Renal cortex interstitium (tissue), 11 donors: ENCODE measurements around the gene SPNS3. TPM values are rescaled to one million over a fixed set of nuclear protein-coding genes. Genes with fewer than 3 reads are reported as not detected.

Source experiments
- DNase-seq, 11 donors: peaks; one replicate each; pipeline ENCODE4 v3.0.0-alpha.2; 2013; ENCODE audit warnings: low read depth in 9 of 11, low spot score in 4 of 11; ENCODE audit errors: extremely low read depth in 1 of 11
- polyA plus RNA-seq, 3 donors: library from polyadenylated mRNA; unstranded; fragments of 120-200 nt; gene quantifications; one replicate each; pipeline ENCODE4 v1.2.1, GENCODE V29; 2013; ENCODE audit not compliant: insufficient read length in 3 of 3

The SPNS3 gene
- polyA plus RNA-seq, 3 donors, result 1.9 to 5.2 (median 2.6) TPM

DNA sequence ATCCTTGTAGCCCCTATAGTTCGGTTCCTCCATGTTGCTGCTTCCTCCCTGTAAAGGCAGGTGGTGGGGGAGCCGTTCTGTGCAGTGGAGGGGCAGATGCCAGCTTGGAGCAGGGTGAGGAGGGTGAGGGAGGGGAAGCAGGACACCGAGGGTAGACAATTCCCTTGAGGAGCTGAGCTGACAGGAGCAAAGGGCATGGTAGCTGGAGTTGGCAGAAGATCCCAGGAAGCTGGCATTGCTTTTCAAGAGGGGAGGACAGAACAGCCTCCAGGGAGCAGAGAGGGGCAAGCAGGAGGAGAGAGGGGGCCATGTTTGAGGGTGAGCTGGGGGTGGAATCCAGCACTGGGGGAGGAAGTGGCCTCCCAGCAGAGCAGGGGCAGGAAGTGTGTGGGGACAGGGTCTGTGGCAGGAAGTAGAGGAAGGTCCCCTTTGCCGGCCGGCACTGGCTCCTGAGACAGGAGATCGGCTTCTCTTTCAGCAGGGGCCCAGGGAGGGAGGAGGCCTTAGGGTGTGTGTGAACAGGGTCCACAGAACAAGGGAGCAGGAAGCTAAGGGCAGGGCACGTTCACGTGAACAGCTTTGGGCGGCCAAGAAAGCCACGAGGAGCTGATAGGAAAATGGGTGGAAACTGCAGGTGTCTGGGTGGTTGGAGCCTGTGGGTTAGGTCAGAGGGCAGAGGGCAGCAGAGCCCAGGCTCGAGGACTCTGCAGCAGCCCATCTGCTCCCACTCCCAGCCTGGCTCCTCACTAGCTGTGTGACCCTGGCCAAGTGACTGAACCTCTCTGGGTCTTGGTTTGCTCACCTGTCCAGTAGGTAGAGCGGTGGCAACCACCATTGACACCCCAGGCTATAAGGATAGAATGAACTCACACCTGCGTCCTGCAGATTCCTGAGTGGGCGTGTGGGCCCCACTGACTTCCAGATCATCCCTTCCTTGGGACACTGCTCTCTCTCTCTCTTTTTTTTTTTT lies 47.5 kb downstream of the SPNS3 start:
- DNase-seq, result no peak

DNA sequence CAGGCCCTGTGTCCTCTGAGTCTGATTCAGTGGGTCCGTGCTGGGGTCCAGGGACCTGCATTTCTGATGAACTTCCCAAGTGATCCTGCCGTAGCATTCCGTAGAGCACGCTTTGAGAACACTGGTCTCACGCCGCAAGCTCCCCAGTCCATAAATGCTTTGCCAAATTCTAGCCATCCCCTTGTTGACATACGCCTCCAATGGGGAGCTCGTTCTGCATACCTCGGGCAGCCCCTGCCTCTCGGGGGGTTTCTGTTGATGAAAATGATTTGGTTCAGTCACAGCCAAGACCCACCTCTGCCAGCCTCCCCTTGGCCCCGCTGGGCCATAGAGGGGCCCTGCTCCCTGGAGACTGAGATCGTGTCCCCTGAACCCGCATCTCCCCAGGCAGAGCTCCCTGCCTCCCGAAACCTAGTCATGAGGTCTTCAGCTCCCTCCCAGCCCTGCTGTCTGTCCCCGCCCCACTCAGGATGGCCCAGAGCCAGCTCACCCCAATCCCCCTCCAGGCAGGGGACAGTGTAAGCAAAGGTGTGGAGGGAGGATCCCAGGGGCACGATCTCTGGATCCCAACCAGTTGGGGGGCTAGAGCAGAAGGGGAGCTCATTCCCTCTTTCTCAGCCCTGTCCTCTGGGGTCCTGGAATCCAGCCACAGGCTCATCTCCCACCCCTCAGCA lies 48.7 kb downstream of the SPNS3 start:
- DNase-seq, result no peak

DNA sequence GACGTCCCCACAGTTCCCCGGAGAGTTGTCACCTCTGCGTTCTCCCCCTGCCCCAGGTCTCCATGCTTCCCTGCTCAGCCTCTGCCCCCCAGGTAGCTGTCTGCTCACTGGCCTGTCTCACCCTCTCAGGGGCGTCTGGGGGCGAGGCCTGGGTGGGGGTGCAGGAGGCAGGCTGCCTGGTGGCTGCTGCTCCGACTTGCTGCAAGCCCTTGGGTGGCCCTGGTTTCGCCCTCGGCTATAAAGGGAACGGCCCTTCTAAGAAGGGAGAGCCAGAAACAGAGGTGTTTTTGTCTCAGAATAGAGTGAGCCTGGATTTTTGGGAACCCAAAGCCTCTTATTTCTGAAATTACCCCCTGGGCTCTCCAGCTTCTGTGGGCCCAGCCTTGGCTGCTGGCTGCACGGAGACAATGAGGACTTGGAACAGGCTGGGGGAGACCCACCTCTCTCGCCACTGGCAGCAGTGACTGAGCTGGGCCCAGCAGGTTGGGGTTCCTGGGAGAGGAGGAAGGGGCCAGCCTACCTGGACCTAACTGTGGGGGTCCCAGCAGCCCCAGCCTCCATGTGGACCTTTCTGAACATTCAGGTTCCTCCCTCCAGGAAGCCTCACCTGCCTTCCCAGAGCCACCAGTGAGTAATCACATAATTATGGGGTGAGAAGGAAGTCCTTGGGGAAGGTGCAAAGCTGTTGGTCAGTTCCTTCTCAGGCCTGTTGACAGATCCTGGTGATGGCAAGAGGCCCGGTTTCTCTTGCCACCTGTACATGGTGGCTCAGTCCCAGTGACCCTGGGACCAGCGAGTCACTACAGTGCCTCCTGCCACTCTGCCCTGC lies 49.5 kb downstream of the SPNS3 start:
- no peak for DNase-seq

DNA sequence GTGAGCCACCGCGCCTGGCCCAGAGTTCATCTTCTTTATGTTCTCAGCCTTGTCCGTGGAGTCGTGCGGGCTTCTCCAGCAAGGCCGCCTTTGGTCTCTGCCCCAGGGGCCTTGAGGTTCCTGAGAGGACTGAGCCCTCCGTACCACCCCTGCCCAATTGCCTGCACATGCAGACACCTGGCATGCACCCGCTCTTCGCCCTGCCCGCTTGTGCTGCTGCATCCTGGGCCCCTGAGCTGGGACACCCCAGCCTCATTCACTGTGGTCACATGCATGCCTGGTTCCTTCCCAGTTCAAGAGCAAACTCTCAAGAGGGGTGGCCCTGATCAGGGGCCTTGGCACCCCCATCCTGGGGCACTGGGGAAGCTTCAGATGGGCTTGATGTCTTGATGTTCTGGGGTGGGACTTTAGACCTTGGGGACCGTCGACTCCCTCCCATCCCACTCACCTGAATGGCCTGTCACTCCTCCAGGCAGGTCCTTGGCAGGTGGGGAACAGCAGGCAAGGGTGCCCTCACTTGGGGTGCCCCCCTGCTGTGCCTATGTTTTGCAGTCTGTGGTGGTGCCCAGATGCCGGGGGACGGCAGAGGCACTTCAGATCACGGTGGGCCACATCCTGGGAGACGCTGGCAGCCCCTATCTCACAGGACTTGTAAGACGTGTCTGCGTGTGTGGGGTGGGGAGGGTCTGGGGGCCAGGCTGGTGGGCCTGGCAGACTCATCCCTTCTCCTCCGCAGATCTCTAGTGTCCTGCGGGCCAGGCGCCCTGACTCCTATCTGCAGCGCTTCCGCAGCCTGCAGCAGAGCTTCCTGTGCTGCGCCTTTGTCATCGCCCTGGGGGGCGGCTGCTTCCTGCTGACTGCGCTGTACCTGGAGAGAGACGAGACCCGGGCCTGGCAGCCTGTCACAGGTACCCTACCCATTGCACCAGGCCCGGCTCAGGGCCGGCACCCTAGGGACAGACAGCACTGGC lies 52.2 kb downstream of the SPNS3 start:
- no peak for DNase-seq

DNA sequence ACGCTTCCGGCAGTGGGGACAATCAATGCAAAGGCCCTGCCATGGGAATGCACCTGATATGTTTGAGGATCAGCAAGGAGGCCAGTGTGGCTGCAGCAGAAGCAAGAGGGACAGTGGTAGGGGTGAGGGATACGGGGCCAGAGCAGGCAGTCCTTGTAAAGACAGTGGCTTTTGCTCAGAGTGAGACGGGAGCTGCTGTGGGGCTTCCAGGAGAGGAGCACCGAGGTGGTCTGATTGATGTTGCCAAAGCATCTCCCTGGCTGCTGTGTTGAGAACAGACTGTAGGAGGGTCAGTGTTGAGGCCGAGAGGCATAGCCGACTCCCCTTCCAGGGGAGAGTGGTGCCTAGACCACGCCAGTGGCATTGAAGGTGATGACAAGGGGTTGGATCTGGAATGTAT lies 53.6 kb downstream of the SPNS3 start:
- no peak for DNase-seq

DNA sequence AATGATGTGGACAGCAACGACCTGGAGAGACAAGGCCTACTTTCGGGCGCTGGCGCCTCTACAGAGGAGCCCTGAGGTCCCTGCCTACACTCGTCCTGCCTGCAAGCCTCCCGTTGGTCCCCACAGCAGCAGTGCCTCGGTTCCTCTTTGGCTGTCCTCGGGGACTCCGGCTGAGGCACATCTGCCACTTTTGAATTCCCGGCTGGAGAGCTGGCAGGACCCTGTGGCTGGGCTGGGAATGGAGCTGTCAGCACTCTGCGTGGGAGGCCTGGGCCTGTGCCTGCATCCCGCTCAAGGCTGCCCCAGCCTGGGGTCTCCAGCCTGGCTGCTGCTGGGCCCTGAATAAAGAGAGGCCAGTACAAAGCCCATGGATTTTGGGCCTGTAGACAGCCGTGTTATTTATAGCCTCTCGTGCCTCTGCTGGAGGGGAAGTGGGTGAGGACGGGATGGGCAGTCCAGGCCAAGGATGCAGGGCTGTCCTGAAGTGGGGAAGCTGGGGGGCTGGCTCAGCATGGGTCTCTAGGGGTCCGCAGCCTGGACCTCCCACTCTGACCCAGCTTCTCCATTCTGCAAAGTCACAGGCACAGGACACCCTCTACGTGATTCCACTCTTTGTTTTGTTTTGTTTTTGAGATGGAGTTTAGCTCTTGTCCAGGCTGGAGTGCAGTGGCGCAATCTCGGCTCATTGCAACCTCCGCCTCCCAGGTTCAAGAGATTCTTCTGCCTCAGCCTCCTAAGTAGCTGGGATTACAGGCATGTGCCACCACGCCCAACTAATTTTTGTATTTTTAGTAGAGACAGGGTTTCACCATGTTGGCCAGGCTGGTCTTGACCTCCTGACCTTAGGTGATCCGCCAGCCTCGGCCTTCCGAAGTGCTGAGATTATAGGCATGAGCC lies 54.3 kb downstream of the SPNS3 start:
- DNase-seq, result no peak

DNA sequence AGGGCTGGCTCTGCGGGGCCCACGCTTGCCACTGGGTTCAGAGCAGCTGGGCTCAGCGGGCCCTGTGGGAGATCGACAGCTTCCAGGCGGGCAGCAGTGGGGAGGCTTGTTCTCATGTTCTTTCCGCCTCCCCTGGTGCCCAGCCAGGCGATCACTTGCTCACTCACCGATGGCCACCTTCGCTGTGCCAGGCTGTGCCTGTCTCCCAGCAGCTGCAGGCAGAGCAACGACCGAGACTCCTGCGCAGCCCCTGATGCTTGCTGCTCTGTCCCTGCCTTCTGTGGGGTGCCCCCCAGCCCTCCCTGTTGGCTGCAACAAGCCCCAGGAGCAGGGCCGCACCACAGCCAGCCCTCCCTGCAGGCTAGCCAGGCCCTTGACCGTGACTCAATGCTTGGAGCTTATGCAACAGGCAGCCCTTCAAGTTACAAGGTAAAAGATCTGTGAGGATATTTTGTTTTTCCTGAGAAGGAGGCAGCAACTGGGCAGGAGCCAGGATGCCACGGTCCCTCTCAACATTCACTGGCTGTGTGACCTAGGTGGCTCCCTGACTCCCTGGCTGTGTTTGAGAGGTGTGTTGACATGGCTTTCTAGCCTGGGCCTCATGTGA lies 55.4 kb downstream of the SPNS3 start:
- no peak for DNase-seq

DNA sequence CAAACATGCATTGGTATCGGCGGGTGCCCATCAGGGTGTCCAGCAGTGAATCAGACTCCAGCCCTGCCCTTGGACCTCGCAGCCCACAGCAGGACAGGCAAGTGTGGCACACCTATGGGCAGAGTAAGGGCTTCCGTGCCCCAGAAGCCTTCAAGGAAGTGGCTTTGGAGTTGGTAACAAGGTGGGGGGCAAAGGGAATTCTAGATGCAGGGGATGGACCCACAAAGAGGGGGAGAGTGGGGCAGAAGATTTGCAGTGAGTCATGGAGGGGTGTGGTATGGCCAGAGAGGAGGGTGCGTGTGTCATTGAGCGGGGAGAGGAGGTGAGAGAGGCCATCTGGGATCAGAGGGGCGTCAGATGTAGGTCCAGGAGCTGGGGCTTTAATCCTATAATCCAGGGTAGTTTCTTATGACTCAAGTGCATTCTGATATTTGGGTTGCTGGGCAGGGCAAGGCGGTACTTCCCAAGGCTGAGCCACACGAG lies 56.4 kb downstream of the SPNS3 start:
- DNase-seq, result no peak

DNA sequence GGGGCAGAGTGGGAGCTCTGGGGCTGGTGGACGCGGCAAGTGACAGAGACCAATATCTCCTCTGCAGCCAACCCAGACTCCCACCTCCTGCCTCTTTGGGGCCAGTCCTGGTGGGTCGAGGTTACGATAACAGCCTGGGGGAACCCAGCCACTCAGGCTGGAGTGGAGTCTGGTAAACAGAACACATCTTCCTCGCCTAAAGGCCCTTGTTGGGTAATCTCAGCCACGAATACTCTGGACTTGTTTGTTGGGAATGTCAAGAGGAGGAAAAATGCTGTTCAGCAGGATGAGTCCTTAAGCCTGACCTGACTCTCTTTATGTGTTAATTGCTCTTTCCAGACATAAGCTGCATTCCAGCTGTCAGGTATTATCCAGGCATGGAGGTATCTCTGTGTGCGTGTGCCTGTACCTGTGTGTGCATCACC lies 56.9 kb downstream of the SPNS3 start:
- no peak for DNase-seq

DNA sequence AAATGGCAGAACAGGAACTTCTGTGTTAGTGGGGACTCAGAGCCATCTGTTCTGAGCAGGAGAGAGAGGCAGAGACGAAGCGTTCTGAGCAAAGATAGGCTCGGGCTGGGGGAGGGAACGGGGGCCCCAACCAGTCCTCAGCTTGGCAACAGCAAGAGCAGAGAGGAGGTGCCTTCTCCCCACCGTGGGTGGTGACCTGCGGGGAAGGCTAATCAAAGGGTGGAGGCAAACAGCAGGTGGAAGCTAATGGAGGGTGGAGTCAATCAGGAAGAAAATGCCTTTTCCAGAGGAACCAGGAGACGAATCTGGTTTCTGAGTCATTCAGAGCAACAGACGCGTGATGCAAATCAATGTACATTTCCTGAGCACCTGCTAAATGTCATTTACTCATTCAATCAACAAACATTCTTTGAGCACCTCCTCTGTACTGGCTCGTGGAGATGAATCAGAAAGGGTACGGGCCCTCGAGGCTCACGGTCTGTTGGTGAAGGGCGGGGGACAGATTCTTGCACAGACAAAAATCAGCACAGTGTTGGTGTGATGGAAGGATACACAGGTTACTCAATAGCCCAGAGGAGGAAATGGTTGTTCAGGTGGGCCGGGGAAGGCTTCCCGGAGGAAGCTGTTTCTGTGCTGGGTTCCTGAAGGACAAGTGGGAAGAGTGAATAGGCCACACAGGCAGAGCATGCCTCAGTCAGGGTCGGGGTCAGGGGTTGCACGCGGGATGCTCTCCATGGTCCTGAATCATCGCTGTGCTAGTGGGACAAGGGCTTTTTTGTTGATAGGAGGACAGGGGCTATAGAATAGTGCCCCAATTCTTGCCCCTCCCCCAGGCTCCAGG lies 59.2 kb downstream of the SPNS3 start:
- peak in 4 of 11 donors; percentile 67 to 82 (median 76) for DNase-seq

DNA sequence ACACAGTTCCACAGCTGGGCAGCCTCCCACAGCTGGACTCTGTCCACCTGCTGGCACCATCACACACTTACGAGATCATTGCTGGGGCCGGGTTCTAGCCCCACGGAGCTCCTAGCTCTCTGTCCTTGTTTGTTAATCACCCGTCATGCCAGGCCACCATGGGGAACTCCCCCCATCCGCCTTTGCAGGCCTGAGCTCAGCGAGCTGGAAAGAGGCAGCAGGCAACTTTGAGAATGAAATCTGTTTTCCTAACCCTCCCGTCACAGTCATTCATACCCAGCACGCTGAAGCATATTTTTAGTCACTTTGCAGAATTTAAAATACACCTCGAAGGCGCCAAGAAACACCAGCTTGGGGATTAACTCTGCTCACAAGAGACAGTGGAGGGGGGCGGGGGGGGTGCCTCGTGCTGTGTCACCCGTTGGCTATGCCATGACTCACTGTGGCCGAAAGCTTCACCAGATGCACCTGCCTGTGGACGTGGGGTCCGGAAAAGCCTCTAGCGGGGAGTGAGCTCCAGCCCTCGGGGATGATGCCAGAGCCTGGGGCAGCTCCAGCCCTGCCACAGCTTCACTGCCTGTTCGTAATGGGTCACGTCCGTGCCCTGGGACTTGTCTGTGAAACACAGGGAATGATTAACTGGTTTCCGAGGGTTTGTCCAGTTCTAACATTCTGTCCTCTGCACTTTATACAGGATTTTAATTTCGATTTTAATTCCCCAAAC lies 63.5 kb downstream of the SPNS3 start:
- no peak for DNase-seq

DNA sequence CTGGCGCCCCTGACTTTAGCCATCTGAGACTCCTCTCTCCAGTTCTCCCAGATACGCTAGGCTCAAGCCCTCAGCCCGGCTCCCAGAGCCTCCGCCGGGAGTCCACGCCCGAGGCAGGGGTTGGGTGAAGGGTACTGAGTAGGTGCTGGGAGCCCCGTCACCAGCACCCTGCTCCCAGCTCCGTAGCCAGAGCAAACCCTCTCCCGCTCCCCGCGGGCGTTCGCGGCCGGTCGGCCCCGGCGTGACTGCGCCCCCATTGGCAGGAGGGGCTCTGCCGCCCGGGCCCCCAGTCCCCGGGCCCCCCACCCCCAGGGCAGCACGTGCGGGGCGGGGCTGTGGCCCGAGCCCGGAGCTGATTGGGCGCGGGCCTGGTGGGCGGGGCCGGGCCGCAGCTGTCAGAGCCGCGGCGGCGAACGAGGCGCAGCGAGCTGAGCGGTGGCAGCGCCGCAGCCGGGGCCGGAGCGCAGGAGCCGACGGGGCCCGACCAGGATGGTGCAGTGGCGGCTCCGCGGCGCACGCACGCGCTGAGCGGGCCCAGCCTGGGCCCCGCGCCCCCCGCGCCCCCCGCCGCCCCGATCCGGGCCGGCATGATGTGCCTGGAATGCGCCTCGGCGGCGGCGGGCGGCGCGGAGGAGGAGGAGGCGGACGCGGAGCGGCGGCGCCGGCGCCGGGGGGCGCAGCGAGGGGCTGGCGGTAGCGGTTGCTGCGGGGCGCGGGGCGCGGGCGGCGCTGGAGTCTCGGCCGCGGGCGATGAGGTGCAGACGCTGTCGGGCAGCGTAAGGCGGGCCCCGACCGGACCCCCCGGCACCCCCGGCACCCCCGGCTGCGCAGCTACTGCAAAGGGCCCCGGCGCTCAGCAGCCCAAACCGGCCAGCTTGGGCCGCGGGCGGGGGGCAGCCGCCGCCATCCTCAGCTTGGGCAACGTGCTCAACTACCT lies 65.0 kb downstream of the SPNS3 start, which contains the start of gene SPNS2:
TSS of gene SPNS2 (plus strand) at position 421 of the 937 bp plus-strand sequence. CDS start at position 588, 167 bp downstream.
- peak in 1 of 11 donors; percentile 52 for DNase-seq

DNA sequence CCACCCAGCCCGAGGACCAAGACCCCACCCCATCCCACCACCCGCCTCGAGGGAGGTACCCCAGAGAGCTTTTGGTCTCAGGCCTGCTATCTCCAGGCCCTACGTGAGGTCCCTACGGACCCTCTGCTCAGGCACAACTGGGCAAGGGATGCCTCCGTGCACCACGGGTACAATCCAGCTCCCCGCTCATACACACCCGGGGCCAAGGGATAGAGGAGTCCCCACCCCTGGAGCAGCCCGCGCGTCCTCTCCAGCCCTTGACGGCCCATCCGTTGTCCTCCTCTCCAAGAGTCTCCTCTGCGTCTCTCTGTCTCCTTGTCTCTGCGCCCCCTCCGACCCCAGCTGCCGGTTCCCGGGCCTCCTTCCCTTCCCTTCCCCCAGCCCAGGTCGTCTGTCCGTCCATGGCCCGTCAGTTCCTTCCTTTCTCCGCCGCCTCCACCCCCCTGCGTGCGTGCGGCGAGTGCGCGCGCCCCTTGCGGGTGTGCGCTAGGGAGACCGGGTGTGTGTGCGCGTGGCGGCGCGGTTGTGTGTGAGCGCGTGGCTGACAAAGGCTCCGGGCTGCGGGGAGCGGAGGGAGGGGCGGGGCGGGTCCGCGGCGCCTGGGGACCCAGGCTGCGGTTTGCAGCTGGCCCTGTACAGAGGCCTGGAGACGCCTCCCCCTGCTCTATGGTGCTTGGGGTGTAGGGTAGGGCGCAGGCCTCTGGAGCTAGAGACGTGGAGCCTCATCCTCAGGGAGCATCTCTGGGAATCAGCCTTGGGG lies 65.9 kb downstream of the SPNS3 start:
- DNase-seq, result no peak
